ENCODE results near the gene RBP7.
"Not testable (repeated sequence)": the region's sequence is repeated elsewhere in the genome, so short reads cannot be mapped to it uniquely, and the experiment has no call there.

Gene RBP7

DNA sequence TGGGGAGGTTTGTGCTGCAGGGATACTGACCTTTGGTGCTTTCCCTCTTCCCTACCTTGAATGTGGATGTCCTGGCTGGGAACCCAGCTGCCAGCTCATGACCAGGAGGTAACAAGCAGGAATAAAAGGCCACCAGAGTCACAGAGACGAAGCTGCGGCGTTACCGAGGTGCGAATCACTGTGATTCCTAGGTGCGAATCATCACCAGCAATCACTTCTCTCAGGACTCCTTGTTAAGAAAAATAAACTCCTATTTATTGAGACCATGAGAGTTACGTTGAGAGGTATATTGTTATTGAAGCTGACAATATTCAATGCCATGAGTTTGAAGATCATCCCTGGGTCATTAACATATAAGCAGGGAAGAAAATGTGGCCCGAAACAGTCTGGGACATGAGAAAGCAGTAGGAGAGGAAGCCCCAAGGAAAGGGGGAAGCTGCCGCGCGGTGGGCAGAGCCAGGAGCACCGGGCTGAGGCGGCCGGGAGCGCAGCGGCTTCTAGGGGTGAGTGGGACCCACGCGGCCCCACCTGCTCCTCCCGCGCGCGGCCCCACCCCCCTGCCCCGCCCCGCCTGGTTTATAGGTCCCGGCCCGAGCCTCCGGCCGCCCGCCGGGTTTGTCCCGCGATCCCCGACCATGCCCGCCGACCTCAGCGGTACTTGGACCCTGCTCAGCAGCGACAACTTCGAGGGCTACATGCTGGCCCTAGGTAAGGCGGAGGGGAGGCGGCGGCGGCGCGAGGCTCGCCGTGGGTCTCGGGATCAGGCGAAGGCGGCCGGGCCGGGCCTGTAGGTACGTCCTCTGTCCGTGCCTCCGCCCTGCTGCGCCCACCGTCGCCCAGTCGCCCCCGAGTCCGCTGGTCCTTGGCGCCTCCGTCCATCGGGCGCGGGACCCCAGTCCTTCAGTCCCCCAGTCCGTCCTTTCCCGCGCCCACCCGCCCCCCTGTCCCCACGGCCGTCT is at the start of gene RBP7:
Gene RBP7, plus strand, starts transcription at position 605 of the 959 bp plus-strand sequence. Its CDS starts 31 bp downstream, at position 636.
- peak; percentile 3 for DNase-seq (ENCODE audit: low spot score)

DNA sequence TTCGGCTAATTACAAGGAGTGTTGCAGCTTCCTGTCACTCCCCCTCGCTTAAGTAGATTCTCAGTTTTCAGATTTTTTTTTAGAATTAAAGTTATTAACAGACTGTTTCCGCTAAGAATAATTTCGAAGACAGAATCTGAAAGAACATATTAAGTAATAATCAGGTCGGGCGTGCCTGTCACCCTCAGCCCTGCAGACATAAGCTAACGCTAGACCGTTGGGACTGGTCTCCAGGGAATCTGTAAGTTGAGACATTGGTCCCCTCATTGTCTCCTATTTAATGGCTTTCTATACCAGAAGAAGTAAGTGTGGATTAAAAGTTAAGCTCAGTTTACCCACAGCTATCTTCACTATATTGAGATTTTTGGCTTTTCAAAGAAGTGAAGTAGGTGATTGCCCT is 39.3 kb upstream of the RBP7 start:
- DNase-seq (ENCODE audit: low spot score) = no peak

DNA sequence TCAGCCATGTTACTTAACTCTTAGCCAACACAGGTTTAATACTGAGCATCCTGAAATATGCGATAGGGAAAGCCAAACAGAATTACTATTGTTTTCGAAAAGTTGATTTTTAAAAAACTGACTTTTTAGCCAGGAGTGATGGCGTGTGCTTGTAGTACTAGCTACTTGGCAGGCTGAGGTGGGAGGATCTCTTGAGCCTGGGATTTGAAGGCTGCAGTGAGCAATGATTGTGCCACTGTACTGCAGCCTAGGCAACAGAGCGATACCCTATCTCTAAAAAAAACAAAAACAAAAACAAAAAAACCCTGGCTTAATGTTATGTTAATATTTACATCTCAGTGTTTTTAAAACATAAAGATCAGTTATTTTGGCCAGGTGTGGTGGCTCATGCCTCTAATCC is 37.0 kb upstream of the RBP7 start:
- DNase-seq (ENCODE audit: low spot score) = no peak

DNA sequence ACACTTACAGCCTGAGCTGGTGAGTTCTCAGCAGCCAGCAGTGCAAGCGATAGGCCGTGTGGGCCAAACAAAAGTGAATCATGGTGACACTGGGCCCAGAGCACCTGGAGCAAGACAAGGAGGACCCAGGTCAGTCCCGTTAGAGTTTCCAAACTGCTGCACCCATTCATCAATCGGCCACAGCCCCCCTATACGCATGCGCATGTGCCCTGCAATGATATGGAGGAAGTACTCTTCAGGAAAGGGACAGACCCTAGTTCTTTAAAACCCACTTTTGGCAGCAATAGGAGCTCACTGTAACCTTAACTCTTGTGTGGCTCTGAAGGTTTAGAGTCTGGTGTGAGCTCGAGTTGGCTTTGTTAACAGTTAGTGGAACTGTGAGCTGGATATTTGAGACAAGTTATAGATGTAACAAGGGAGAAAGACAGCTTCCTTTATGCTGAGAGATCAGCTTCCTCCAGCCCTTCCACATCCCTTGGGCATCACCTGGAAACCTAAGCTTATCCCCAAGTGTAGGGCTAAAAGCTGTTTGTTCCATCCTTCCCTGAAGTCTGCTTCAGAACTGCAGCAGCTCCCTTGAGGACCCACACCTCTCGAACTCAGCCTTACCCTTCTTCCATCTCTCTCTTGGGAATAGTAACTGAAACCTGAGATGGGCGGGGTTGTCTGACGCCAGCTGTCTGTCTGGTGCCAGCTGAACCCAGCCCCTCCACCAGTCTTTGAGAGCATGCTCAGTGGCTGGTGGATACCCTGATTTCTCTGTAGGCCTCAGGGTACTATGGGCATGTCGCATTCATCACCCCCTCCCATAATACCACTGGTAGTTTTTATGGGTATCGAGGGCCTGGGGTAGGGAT is 36.1 kb upstream of the RBP7 start:
- no peak for DNase-seq (ENCODE audit: low spot score)

DNA sequence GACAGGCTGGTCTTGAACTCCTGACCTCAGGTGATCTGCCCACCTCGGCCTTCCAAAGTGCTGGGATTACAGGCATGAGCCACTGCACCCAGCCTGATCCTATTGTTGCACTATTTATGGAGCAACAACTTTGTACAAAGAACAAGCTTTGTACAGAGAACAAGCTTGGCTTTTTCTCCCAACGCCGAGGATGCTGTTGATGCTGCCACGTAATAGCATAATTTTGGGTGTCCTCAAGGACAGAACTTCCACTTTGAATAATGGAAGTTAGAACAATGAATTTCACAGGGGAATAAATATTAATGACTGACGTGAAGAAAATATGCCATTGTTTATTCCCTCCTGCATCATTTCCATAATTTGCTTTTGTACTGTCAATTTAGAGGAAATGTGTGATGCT is 12.8 kb upstream of the RBP7 start:
- DNase-seq (ENCODE audit: low spot score) = no peak

DNA sequence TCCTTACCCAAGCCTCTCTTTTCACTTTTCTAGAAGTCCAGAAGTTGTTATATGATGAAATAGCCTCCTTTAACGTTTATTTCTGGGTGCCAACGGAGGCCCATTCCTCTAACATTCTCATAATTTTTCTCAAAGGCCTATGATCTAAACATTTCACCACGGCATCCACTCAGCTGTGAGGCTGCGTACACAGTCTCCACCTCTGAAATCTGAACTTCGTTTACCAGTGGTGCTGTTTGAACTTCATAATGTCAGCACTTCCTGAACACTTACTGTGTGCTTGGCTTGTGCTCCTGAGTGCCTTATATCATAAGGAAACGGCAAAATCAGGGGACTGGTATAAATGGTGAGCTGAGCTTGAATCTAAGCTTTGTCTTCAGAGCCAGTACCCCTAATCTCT is 12.0 kb upstream of the RBP7 start:
- no peak for DNase-seq (ENCODE audit: low spot score)

DNA sequence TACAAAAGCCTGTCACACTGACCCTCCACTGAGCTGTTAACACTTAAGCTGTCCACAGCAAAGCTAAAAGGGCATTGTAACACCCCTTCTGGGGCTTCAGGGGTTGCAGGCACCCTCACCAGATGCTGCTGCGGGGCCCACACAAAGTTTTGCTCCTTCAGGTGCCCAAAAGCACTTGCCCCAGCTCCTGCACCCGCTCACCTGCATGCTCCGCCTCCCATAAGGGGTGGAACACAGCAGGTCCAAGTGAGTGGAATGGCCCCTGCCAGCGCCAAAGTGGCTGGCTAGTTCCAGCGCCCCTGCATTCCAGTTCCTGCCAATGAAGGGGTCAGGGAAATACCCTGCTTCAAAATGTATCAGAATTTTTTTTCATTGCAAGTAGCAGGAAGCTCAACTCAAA is 7.3 kb upstream of the RBP7 start:
- no peak for DNase-seq (ENCODE audit: low spot score)

DNA sequence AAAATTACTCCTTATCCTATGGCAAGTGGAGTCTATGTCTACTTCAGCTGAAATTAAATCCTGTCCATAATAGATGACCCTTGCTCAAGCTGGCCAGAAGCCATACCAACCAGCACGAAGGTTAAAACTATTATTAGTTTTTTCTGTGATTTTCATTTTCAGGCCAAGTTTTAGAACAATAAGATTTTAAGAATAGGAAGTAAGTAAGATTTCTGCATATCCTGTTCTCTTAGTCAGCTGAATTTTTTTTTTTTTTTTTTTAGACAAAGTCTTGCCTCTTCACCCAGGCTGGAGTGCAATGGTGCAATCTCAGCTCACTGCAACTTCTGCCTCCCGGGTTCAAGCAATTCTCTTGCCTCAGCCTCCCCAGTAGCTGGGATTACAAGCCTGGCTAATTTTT is 6.1 kb upstream of the RBP7 start:
- no peak for DNase-seq (ENCODE audit: low spot score)

DNA sequence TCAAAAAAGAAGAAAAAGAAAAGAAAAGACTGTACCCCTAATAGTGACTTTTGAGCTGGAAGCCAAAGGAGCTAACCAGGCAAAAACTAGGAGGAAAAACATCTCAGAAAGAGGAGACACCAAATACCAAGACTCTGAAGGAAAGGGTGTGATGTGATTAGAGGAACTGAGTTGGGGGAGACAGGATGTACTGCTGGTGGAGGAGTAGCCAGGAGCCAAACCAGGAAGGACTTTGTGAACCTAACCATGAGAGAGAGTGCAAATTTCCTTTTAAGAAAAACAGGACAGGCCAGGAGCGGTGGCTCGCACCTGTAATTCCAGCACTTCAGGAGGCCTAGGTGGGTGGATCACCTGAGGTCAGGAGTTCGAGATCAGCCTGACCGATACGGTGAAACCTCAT is 4.1 kb upstream of the RBP7 start:
- no peak for DNase-seq (ENCODE audit: low spot score)

DNA sequence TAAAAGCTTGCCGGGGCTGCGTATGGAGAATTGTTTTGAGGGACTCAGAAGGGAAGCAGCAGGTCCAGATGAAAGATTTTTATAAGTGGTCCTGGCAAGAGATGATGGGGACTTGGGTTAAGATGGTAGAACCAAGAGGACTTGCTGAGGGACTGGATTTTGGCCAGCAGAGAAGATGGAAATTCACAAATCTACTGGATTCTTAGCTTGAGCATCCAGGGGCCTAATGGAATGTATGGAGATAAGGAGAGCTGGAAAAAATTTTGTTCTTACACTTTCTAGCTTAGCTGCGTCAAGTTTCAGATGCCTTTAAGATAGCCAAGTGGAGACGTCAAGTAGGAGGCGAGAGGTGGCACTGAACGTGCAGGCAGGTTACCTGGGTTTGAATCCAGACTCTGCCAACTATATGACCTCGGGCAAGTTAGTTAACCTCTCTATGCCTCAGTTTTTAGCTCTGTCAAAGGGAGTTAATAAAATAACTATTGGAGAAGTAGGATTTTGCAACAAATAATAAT is 3.4 kb upstream of the RBP7 start:
- DNase-seq (ENCODE audit: low spot score) = no peak

DNA sequence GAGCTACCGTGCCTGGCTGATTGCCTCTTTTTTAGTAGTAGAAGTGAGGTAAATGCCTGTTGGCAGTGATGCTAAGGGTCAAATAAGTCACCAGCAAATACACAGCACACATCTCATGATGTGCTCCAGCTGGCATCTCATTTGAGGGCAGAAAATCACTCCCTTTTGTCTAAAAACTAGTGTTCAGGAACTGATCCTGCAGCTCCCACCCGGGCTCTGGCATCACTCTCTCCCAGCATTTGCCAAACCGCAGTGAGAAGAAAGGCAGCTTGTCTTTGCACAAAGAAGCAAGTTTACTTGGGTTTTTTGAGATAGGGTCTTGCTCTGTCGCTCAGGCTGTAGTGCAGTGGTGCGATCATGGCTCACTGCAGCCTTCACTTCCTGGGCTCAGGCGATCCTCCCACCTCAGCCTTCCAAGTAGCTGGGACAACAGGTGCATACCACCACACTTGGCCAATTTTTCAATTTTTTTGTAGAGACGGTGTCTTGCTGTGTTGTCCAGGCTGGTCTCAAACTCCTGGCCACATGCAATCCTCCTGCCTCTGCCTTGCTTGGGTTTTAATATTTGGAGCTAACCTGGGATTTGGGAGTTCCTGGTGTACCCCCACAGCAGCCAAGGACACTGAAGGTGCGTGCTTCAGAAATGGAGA is 4.1 kb downstream of the RBP7 start:
- DNase-seq (ENCODE audit: low spot score) = no peak

DNA sequence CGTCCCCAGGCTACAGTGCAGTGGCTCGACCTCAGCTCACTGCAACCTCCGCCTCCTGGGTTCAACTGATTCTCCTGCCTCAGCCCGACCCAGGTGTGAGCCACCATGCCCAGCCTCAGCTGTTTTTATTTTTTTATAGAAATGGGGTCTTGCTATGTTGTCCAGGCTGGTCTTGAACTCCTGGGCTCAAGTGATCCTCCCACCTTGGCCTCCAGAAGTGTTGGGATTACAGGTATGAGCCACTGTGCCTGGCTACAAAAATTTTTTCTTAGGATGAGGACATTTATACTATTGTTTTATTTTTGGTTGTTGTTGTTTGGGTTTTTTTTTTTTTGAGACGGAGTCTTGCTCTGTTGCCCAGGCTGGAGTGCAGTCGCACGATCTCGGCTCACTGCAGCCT is 8.2 kb downstream of the RBP7 start:
- not testable (repeated sequence) for DNase-seq (ENCODE audit: low spot score)

DNA sequence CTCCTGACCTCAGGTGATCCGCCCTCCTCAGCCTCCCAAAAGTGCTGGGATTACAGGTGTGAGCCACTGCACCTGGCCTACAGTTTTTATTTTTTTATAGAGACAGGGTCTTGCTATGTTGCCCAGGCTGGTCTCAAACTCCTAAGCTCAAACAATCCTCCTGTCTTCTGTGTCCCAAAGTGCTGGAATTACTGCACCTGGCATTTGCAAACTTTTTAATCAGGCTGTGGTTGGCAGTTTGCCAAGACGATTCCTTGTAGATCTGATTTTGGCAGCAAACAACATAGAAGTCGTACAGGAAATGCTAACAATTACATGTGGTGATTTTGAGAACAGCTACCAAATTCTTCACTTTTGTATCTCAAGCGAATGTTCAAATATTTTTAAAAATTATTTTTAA is 10.1 kb downstream of the RBP7 start:
- DNase-seq (ENCODE audit: low spot score) = no peak

DNA sequence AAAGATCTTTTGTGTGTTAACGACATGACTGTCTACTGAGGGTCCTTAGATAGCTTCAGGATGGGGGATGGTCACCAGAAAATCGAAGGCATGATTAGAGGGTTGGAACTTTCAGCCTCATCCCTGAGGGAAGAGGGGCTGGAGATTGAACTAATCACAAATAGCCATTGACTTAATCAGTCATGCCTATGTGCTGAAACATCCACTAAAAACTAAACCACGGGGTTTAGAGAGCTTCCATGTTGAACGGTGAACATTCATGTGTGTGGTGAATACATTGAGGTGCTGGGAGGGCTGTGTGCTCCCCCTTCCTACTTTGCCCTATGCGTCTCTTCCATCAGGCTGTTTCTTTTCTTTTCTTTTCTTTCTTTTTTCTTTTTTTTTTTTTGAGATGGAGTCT is 17.0 kb downstream of the RBP7 start:
- no peak for DNase-seq (ENCODE audit: low spot score)

DNA sequence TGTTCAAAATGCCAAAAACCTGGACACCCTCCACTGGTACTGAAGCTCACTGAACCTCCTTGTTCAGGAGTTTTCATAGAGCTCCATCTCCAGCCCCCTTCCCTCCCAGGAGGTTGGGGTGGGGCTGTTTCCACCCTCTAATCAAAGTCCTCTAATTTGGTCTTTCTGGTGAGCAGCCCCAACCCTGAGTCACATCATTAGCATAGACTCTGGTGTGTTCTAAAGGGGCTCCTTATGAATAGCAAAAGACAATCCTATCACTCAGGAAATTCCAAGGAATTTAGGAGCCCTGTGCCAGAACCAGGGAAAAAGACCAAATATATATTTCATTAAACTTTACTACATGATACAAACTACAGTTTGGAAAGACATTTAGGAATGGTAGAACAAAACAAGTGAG is 22.5 kb downstream of the RBP7 start:
- DNase-seq (ENCODE audit: low spot score) = no peak

DNA sequence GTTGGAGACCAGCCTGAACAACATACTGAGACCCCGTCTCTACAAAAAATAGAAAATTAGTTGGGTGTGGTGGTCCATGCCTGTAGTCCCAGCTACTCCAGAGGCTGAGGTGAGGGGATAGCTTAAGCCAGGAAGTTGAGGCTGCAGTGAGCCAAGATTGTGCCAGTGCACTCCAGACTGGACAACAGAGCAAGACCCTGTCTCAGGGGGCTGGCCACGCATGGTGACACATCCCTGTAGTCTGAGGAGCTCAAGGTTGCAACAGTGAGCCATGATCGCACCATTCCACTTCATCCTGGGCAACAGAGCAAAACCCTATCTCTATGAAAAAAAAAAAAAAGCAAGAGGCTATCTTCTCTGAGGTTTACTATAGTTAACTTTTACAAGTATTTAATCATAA is 23.1 kb downstream of the RBP7 start:
- DNase-seq (ENCODE audit: low spot score) = no peak

DNA sequence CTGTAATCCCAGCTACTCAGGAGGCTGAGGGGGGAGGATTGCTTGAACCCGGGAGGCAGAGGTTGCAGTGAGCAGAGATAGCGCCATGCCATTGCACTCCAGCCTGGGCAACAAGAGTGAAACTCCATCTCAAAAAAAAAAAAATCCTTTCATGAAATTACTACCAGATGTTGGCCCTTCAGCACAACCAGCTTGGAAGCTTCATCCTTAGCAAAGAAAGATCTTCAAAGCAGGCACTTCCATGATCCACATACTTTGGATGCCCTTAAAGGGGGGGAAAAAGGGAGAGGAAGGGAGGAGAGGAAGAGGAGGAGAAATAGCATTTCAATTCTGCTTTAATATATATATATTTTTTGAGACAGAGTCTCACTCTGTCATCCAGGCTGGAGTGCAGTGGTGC is 23.6 kb downstream of the RBP7 start:
- DNase-seq (ENCODE audit: low spot score) = not testable (repeated sequence)

DNA sequence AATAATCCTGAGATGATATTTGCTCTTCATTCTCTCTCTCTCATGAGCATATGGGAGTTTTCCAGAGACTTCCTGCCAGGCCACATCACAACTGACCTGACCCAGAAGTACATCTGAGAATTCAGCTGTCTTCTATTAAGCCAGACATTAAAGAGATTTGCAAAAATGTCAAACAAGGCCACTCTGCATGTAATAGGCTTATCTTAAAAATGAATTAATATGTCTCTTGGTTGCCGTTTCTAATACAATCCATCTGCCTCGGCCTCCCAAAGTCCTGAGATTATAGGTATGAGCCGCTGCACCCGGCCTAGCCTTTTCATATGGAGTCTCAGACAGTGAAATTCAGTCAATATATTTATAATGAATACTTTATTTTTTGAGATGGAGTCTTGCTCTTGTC is 25.0 kb downstream of the RBP7 start:
- DNase-seq (ENCODE audit: low spot score) = not testable (repeated sequence)

DNA sequence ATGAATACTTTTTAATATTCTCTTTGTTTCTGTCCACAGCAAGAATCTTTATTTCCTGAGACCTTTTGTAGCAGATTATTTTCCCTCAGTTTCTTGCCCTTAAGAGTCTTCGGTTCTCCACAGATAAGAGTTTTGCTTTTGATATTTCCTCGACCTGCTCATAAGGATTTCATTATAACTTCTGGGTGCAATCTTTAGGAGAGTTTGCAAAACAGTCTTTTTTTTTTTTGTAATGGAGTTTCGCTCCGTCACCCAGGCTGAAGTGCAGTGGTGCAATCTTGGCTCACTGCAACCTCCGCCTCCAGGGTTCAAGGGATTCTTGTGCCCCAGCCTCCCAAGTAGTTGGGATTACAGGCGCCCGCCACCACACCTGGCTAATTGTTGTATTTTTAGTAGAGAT is 25.6 kb downstream of the RBP7 start:
- no peak for DNase-seq (ENCODE audit: low spot score)

DNA sequence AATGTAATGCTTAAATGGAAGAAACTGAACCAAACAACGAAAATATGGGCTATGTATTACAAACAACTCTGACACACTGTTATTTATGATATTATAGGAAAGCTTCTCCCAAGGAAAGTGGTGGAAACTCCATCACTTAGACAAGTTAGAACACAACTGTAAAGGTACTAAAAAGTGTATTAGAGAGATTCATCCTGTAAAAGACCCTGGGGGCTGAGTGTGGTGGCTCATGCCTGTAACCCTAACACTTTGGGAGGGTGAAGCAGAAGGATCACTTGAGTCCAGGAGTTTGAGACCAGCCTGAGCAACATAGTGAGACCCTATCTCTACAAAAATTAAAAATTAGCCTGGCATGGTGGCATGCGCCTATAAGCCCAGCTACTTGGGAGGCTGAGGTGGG is 28.3 kb downstream of the RBP7 start:
- DNase-seq (ENCODE audit: low spot score) = no peak

DNA sequence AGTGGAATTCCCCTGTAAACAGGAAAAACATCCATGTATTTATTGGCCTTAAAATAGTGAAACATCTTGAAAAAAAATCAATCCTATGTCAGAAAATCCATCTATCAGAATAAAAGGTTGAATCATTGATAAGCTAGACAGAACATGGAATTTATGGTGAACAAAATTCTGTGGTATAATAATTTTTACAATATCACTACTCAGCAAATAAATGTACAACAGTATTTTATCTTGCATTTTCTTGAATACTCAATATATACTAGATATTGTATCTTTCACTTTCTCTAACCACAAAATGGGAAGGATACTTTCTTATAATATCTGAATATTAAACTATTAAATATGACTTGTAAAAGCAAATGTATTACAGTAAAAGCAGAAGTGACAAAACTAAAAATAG is 30.0 kb downstream of the RBP7 start:
- no peak for DNase-seq (ENCODE audit: low spot score)

DNA sequence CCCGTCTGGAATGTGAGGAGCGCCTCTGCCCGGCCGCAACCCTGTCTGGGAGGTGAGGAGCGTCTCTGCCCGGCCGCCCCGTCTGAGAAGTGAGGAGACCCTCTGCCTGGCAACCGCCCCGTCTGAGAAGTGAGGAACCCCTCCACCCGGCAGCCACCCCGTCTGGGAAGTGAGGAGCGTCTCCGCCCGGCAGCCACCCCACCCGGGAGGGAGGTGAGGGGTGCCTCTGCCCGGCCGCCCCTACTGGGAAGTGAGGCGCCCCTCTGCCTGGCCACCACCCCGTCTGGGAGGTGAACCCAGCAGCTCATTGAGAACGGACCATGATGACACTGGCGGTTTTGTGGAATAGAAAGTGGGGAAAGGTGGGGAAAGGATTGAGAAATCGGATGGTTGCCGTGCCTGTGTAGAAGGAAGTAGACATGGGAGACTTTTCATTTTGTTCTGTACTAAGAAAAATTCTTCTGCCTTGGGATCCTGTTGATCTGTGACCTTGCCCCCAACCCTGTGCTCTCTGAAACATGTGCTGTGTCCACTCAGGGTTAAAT is 32.0 kb downstream of the RBP7 start:
- DNase-seq (ENCODE audit: low spot score) = not testable (repeated sequence)

Data from CD4-positive, alpha-beta T cell treated with Interleukin-6 at 100 ng/mL for 8 hours (primary cell).